22Rv1 (cell line): ENCODE data around the gene FHIT.

Source experiments
- ZFX ChIP-seq: fragments of 450-650 bp; IDR thresholded peaks from 2 replicates; pipeline ENCODE4 v1.6.1; 2017; ENCODE audit warnings: antibody characterized with exemption, borderline replicate concordance
- TF ChIP-seq, protein P1 (sequence below): fragments of 450-650 bp; IDR thresholded peaks from 2 replicates; pipeline ENCODE4 v1.5.1; 2017; ENCODE audit warnings: mild to moderate bottlenecking

DNA sequence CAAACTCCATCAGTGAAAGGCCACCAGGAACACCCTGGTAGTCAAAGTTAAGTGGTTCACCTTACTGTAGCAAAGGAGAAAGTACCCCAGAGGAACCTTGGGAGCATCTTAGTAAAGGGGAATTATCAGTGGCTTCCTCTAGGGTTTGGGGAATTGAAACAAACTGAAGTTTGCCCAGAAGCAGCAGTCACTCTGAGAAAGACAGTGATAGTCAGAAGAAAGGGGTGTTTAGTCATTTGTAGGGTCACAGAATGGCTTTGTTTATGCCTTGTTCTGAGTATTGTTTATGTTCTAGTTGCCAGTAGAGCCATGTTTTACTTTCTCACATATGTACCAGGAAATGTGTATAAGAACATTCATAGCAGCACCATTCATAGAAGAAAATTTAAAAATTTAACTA lies 93.8 kb downstream of the FHIT start:
- TF ChIP-seq, protein P1, sequence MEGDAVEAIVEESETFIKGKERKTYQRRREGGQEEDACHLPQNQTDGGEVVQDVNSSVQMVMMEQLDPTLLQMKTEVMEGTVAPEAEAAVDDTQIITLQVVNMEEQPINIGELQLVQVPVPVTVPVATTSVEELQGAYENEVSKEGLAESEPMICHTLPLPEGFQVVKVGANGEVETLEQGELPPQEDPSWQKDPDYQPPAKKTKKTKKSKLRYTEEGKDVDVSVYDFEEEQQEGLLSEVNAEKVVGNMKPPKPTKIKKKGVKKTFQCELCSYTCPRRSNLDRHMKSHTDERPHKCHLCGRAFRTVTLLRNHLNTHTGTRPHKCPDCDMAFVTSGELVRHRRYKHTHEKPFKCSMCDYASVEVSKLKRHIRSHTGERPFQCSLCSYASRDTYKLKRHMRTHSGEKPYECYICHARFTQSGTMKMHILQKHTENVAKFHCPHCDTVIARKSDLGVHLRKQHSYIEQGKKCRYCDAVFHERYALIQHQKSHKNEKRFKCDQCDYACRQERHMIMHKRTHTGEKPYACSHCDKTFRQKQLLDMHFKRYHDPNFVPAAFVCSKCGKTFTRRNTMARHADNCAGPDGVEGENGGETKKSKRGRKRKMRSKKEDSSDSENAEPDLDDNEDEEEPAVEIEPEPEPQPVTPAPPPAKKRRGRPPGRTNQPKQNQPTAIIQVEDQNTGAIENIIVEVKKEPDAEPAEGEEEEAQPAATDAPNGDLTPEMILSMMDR: no peak
- TF ChIP-seq ZFX: no peak
